Measurements from ENCODE around the gene C15orf62. TPM values are rescaled to one million over a fixed set of nuclear protein-coding genes. Genes with fewer than 3 reads are reported as not detected.

The C15orf62 gene
- total and polyA plus RNA-seq, 2 donors (not counting 1 experiment from before 2014, with no cell fraction given): 0.02 to 0.17 TPM

DNA sequence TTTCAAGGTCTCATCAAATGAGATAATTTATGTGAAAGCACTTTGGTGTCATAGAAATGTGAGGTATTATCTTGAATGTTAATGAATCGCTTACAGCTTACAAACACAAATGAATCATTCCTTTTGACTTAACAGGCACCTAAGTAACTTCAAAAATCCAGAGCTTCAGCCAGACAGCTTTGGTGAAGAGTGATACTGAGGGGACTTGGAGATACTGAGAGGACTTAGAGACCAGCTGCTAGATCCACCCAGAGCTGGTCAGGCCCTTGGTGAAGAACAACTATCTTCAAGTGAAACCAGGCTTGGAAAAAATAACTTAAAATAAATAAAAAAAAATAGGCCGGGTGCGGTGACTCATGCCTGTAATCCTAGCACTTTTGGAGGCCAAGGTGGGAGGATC is 20.9 kb downstream of the C15orf62 start:
- Histone ChIP-seq H3K9ac (ENCODE audit: insufficient read depth, low read length) (no peak overlapping the region), H3K36me3 (ENCODE audit: control insufficient read depth, insufficient read depth, low read length) (no peaks in the 10 kb centered on the region), H3K27me3 (ENCODE audit: control insufficient read depth, insufficient read depth, low read length) (no peaks in the 10 kb centered on the region), H4K20me1 (ENCODE audit: control insufficient read depth, extremely low read depth, insufficient read depth, low read length) (no peaks in the 10 kb centered on the region), H3K79me2 (ENCODE audit: control insufficient read depth, insufficient read depth, low read length) (peaks cover 8% of the 10 kb centered on the region), H3K4me2 (ENCODE audit: extremely low read depth, insufficient read depth, low read length) (no peak overlapping the region), H3K9me3 (ENCODE audit: control insufficient read depth, insufficient read depth, low read depth, low read length) (no peaks in the 10 kb centered on the region), H3K27ac (ENCODE audit: insufficient read depth, low read length) (no peak overlapping the region), H2AFZ (ENCODE audit: low read length) (no peak overlapping the region), H3K4me3 (replicated peaks in 1 of 4; ENCODE audit: control extremely low read depth in 1 of 4, insufficient read depth in 1 of 4, low read depth in 3 of 4, low read length in 4 of 4) (no peak overlapping the region), H3K4me1 (ENCODE audit: control insufficient read depth, extremely low read depth, insufficient read depth, low read length) (peaks cover 11% of the 10 kb centered on the region)
- TF ChIP-seq, protein P1, sequence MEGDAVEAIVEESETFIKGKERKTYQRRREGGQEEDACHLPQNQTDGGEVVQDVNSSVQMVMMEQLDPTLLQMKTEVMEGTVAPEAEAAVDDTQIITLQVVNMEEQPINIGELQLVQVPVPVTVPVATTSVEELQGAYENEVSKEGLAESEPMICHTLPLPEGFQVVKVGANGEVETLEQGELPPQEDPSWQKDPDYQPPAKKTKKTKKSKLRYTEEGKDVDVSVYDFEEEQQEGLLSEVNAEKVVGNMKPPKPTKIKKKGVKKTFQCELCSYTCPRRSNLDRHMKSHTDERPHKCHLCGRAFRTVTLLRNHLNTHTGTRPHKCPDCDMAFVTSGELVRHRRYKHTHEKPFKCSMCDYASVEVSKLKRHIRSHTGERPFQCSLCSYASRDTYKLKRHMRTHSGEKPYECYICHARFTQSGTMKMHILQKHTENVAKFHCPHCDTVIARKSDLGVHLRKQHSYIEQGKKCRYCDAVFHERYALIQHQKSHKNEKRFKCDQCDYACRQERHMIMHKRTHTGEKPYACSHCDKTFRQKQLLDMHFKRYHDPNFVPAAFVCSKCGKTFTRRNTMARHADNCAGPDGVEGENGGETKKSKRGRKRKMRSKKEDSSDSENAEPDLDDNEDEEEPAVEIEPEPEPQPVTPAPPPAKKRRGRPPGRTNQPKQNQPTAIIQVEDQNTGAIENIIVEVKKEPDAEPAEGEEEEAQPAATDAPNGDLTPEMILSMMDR (conservative IDR thresholded peaks at IDR 0.05 in 1 of 2, IDR thresholded peaks at IDR 0.05 in 1 of 2; ENCODE audit: low read depth in 1 of 2, low read length in 2 of 2): no peak
- no peak for TF ChIP-seq EZH2 (IDR thresholded peaks at IDR 0.05; ENCODE audit: low read length, missing control alignments)
- peak in 1 of 2 donors; percentile 57 for DNase-seq (ENCODE audit: low read depth in 2 of 2)

DNA sequence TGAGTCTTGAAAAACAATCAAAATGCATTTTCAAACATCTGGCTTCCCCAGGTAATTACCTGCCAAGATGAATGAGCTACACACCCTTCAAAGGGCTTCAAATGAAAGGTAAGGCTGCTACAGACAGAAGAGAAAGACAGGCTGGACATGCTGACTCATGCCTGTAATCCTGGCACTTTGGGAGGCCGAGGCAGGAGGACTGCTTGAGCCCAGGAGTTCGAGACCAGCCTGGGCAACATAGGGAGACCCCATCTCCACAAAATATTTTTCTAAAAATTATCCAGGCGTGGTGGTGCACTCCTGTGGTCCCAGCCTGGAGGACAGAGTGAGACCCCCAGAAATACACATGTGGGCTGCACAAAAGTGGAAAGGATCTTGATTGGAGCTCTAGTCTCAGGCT is 22.6 kb downstream of the C15orf62 start:
- H4K20me1 ChIP-seq (ENCODE audit: control insufficient read depth, extremely low read depth, insufficient read depth, low read length): no peaks in the 10 kb centered on the region
- TF ChIP-seq, protein P1 (conservative IDR thresholded peaks at IDR 0.05 in 1 of 2, IDR thresholded peaks at IDR 0.05 in 1 of 2; ENCODE audit: low read depth in 1 of 2, low read length in 2 of 2): no peak
- TF ChIP-seq EZH2 (IDR thresholded peaks at IDR 0.05; ENCODE audit: low read length, missing control alignments): no peak
- H2AFZ ChIP-seq (ENCODE audit: low read length): no peak overlapping the region
- H3K79me2 ChIP-seq (ENCODE audit: control insufficient read depth, insufficient read depth, low read length): peaks cover 8% of the 10 kb centered on the region
- no peak overlapping the region for H3K27ac ChIP-seq (ENCODE audit: insufficient read depth, low read length)
- no peak for DNase-seq (ENCODE audit: low read depth in 2 of 2)
- H3K9ac ChIP-seq (ENCODE audit: insufficient read depth, low read length): no peak overlapping the region
- H3K4me3 ChIP-seq (replicated peaks in 1 of 4; ENCODE audit: control extremely low read depth in 1 of 4, insufficient read depth in 1 of 4, low read depth in 3 of 4, low read length in 4 of 4): no peak overlapping the region
- H3K4me1 ChIP-seq (ENCODE audit: control insufficient read depth, extremely low read depth, insufficient read depth, low read length): peaks cover 9% of the 10 kb centered on the region
- H3K9me3 ChIP-seq (ENCODE audit: control insufficient read depth, insufficient read depth, low read depth, low read length): no peaks in the 10 kb centered on the region
- H3K36me3 ChIP-seq (ENCODE audit: control insufficient read depth, insufficient read depth, low read length): no peaks in the 10 kb centered on the region
- H3K4me2 ChIP-seq (ENCODE audit: extremely low read depth, insufficient read depth, low read length): no peak overlapping the region
- no peaks in the 10 kb centered on the region for H3K27me3 ChIP-seq (ENCODE audit: control insufficient read depth, insufficient read depth, low read length)

DNA sequence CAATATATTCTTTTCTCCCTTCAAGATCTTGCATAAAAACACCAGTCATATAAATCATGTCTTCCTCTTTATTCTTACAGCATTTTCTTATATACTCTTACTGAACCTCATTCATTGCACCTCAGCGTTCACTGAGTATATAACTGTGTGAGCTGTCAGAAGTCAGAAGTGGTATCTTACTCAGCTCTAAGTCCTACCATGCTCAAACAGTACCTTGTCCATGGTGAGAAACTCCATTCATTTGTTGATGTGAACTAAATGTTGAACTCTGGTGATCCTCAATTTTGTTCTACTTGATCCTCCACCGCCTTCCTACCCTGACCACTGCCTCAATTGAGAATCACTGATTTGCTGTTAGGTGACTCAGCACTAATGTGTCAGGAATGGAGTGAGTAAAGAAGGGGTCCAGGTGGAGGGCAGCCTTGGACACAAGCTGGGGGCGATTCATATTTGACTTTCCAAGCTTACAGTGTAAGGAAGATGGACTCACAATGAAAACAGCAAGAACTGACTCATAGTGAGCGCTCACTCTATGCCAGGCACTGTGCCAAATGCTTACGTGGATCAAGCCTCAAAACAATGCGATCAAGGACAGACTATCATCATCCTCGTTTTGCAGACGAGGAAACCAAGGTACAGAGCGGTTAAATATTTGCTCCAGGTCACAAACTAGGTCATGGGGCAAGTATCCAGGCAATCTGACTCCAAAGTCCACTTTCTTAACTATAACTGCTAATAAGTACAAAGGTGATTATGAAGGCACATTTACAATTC is 23.6 kb downstream of the C15orf62 start:
- no peak for TF ChIP-seq EZH2 (IDR thresholded peaks at IDR 0.05; ENCODE audit: low read length, missing control alignments)
- TF ChIP-seq, protein P1 (conservative IDR thresholded peaks at IDR 0.05 in 1 of 2, IDR thresholded peaks at IDR 0.05 in 1 of 2; ENCODE audit: low read depth in 1 of 2, low read length in 2 of 2): no peak
- Histone ChIP-seq H3K36me3 (ENCODE audit: control insufficient read depth, insufficient read depth, low read length) (no peaks in the 10 kb centered on the region), H3K4me2 (ENCODE audit: extremely low read depth, insufficient read depth, low read length) (no peak overlapping the region), H3K9me3 (ENCODE audit: control insufficient read depth, insufficient read depth, low read depth, low read length) (no peaks in the 10 kb centered on the region), H4K20me1 (ENCODE audit: control insufficient read depth, extremely low read depth, insufficient read depth, low read length) (no peaks in the 10 kb centered on the region), H3K79me2 (ENCODE audit: control insufficient read depth, insufficient read depth, low read length) (peaks cover 9% of the 10 kb centered on the region), H3K27ac (ENCODE audit: insufficient read depth, low read length) (peak overlapping the region; percentile 43), H3K4me1 (ENCODE audit: control insufficient read depth, extremely low read depth, insufficient read depth, low read length) (peaks cover 3% of the 10 kb centered on the region), H3K9ac (ENCODE audit: insufficient read depth, low read length) (no peak overlapping the region), H3K4me3 (replicated peaks in 1 of 4; ENCODE audit: control extremely low read depth in 1 of 4, insufficient read depth in 1 of 4, low read depth in 3 of 4, low read length in 4 of 4) (no peak overlapping the region), H2AFZ (ENCODE audit: low read length) (no peak overlapping the region), H3K27me3 (ENCODE audit: control insufficient read depth, insufficient read depth, low read length) (no peaks in the 10 kb centered on the region)
- DNase-seq (ENCODE audit: low read depth in 2 of 2): peak; percentile 91 to 96

Measured in fibroblast of lung (primary cell).